ENCODE measurements around the gene SEPTIN7.

DNA sequence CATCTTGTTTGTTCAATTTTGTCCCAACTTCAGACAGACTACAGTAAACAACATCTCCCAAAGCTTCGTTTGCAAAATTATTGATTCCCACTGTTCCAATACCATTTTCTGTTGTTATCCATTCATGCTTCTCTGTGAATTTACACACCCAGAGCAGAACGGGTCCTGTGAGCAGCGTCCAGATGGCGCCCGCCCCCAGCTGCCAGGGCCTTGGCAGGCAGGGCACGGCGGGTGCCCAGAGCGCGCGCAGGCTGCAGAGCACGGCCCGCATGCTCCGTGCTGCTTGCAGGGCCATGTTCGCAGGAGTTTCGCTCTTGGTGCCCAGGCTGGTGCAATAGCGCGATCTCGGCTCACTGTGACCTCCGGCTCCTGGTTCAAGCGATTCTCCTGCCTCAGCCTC lies 32.5 kb upstream of the SEPTIN7 start:
- TF ChIP-seq, protein P1, sequence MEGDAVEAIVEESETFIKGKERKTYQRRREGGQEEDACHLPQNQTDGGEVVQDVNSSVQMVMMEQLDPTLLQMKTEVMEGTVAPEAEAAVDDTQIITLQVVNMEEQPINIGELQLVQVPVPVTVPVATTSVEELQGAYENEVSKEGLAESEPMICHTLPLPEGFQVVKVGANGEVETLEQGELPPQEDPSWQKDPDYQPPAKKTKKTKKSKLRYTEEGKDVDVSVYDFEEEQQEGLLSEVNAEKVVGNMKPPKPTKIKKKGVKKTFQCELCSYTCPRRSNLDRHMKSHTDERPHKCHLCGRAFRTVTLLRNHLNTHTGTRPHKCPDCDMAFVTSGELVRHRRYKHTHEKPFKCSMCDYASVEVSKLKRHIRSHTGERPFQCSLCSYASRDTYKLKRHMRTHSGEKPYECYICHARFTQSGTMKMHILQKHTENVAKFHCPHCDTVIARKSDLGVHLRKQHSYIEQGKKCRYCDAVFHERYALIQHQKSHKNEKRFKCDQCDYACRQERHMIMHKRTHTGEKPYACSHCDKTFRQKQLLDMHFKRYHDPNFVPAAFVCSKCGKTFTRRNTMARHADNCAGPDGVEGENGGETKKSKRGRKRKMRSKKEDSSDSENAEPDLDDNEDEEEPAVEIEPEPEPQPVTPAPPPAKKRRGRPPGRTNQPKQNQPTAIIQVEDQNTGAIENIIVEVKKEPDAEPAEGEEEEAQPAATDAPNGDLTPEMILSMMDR (conservative IDR thresholded peaks at IDR 0.05 in 1 of 2, IDR thresholded peaks at IDR 0.05 in 1 of 2; ENCODE audit: low read depth in 1 of 2, low read length in 2 of 2), result no peak
- no peak for TF ChIP-seq EZH2 (IDR thresholded peaks at IDR 0.05; ENCODE audit: low read length, missing control alignments)

All from fibroblast of lung (primary cell).